WTC11 (cell line): ENCODE results near the gene HSPA12A.

ENCODE experiments used
- JUN ChIP-seq: sonication (generic); formaldehyde crosslinking; IDR thresholded peaks from 2 replicates; pipeline ENCODE4 v1.8.0; 2023; ENCODE audit warnings: mild to moderate bottlenecking, missing genetic modification reagents
- NFE2L1 ChIP-seq: sonication (generic); formaldehyde crosslinking; IDR thresholded peaks from 2 replicates; pipeline ENCODE4 v1.8.1; 2023; ENCODE audit warnings: missing genetic modification reagents
- SMAD3 ChIP-seq: sonication (generic); formaldehyde crosslinking; IDR thresholded peaks from 2 replicates; pipeline ENCODE4 v1.8.0; 2022; ENCODE audit warnings: missing genetic modification reagents, mild to moderate bottlenecking, borderline replicate concordance
- TEAD4 ChIP-seq: sonication (generic); formaldehyde crosslinking; IDR thresholded peaks from 2 replicates; pipeline ENCODE4 v1.8.0; 2022; ENCODE audit warnings: mild to moderate bottlenecking, missing genetic modification reagents
- TF ChIP-seq, protein P1 (sequence below): fragments of 200-600 bp; IDR thresholded peaks from 2 replicates; pipeline ENCODE4 v1.8.0; 2022; ENCODE audit warnings: antibody characterized with exemption
- TF ChIP-seq, protein P2 (sequence below): sonication (generic); formaldehyde crosslinking; IDR thresholded peaks from 2 replicates; pipeline ENCODE4 v1.8.0; 2022; ENCODE audit warnings: mild to moderate bottlenecking, missing genetic modification reagents
- TF ChIP-seq, protein P3 (sequence below): sonication (generic); formaldehyde crosslinking; IDR thresholded peaks from 2 replicates; pipeline ENCODE4 v1.8.0; 2023; ENCODE audit warnings: missing genetic modification reagents

GRCh38 chr10:116747325-116747724 lies 5.0 kb upstream of the HSPA12A start:
- TF ChIP-seq, protein P1, sequence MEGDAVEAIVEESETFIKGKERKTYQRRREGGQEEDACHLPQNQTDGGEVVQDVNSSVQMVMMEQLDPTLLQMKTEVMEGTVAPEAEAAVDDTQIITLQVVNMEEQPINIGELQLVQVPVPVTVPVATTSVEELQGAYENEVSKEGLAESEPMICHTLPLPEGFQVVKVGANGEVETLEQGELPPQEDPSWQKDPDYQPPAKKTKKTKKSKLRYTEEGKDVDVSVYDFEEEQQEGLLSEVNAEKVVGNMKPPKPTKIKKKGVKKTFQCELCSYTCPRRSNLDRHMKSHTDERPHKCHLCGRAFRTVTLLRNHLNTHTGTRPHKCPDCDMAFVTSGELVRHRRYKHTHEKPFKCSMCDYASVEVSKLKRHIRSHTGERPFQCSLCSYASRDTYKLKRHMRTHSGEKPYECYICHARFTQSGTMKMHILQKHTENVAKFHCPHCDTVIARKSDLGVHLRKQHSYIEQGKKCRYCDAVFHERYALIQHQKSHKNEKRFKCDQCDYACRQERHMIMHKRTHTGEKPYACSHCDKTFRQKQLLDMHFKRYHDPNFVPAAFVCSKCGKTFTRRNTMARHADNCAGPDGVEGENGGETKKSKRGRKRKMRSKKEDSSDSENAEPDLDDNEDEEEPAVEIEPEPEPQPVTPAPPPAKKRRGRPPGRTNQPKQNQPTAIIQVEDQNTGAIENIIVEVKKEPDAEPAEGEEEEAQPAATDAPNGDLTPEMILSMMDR: no peak
- TF ChIP-seq, protein P2, sequence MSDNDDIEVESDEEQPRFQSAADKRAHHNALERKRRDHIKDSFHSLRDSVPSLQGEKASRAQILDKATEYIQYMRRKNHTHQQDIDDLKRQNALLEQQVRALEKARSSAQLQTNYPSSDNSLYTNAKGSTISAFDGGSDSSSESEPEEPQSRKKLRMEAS (CRISPR knock-in tag): no peak
- TF ChIP-seq, protein P3, sequence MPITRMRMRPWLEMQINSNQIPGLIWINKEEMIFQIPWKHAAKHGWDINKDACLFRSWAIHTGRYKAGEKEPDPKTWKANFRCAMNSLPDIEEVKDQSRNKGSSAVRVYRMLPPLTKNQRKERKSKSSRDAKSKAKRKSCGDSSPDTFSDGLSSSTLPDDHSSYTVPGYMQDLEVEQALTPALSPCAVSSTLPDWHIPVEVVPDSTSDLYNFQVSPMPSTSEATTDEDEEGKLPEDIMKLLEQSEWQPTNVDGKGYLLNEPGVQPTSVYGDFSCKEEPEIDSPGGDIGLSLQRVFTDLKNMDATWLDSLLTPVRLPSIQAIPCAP (CRISPR knock-in tag): no peak
- no peak for TF ChIP-seq NFE2L1 (CRISPR knock-in tag)
- no peak for TF ChIP-seq TEAD4
- no peak for TF ChIP-seq SMAD3 (CRISPR knock-in tag)
- no peak for TF ChIP-seq JUN (CRISPR knock-in tag)
